ENCODE data around the gene CDH23. TPM values are rescaled to one million over a fixed set of nuclear protein-coding genes. Genes with fewer than 3 reads are reported as not detected.

The CDH23 gene
- total and polyA plus RNA-seq, 12 donors = 1.7 to 20.2 (median 7.8) TPM

DNA sequence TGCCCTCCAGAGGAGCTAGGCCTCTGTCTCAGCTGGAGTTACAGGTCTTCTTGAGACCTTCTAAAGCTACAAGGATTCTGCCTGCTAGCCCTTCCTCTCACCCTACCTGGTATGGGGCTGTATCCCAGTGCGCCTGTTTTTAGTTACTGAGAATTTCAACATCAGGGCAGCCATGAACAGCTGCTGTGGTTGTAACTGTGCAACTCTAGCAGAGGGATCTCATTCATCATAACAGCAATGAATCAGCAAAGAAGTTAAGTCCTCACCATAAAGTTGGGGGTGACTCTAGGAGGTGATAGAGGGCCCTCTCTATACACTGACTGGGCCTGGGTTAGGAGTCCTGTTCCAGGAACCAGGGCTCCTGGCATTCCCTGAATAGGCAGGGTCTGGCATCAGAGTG, 14.0 kb upstream of the CDH23 start:
- H3K4me3 ChIP-seq = no peak overlapping the region
- TF ChIP-seq POLR2A (IDR thresholded peaks at IDR 0.05) = no peak
- TF ChIP-seq, protein P1, sequence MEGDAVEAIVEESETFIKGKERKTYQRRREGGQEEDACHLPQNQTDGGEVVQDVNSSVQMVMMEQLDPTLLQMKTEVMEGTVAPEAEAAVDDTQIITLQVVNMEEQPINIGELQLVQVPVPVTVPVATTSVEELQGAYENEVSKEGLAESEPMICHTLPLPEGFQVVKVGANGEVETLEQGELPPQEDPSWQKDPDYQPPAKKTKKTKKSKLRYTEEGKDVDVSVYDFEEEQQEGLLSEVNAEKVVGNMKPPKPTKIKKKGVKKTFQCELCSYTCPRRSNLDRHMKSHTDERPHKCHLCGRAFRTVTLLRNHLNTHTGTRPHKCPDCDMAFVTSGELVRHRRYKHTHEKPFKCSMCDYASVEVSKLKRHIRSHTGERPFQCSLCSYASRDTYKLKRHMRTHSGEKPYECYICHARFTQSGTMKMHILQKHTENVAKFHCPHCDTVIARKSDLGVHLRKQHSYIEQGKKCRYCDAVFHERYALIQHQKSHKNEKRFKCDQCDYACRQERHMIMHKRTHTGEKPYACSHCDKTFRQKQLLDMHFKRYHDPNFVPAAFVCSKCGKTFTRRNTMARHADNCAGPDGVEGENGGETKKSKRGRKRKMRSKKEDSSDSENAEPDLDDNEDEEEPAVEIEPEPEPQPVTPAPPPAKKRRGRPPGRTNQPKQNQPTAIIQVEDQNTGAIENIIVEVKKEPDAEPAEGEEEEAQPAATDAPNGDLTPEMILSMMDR (IDR thresholded peaks at IDR 0.05) = no peak
- intact Hi-C loops (cut with DNase I) = loop anchor here (5.0 to 10.0 kb wide), 4 partner anchors 65 to 432 kb away; partner anchors contain the start of gene SLC29A3 (in 1 of the 2)
- no peak overlapping the region for H3K27ac ChIP-seq
- no peaks in the 10 kb centered on the region for H3K36me3 ChIP-seq (replicated peaks in 1 of 2)
- 72 to 100% (median 84%) methylated on average over 1 of the region's 1 CpG for WGBS, 4 donors
- no peaks in the 10 kb centered on the region for H3K27me3 ChIP-seq
- H3K4me1 ChIP-seq (replicated peaks in 1 of 2) = peaks cover 0 to under 1% of the 10 kb centered on the region in 2 donors
- no peaks in the 10 kb centered on the region for H3K9me3 ChIP-seq (replicated peaks in 1 of 3)
- DNase-seq = no peak

DNA sequence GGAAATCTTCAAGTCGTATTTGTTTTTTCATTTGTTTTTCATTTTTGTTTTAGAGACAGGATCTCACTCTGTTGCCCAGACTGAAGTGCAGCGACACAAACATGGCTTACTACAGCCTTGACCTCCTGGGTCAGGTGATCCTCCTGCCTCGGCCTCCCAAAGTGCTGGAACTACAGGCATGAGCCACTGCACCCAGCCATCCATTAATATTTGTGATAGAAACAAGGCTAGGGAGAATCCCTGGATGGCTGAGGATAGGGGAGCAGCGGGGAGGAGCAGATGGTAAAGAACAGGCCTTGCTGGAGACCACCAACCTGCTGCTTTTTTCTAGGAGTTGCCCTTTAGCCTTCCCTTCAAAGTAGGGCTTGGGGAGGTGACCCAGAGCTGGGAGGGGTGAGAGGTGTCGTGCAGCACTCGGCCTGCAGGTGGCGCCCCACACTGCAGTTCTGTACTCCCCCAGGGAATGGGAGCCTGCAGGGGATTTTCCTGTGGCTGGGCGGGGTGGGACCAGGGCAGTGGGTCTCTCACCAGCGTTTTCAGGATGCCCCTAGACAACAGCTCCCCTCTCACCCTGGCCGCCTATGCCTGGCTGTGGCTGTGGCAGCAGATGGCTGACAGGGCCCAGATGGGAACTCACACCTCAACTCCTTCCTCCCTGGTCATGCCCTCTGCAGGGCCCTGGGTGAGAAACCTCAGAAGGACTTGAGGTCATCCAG, 12.6 kb upstream of the CDH23 start:
- Histone ChIP-seq H3K4me1 (replicated peaks in 1 of 2) (no peaks in the 10 kb centered on the region), H3K9me3 (replicated peaks in 1 of 3) (no peaks in the 10 kb centered on the region), H3K27me3 (no peaks in the 10 kb centered on the region), H3K4me3 (no peak overlapping the region), H3K36me3 (replicated peaks in 1 of 2) (no peaks in the 10 kb centered on the region), H3K27ac (no peak overlapping the region)
- intact Hi-C loops (cut with DNase I) = loop anchor here (5.0 to 10.0 kb wide), 4 partner anchors 67 to 431 kb away; partner anchors contain the start of gene SLC29A3 (in 1 of the 2)
- 21 to 39% (median 24%) methylated on average over 9 to 10 of the region's 10 CpGs for WGBS, 4 donors
- DNase-seq = peak; percentile 49 to 84 (median 73)
- TF ChIP-seq POLR2A (IDR thresholded peaks at IDR 0.05) = no peak
- TF ChIP-seq, protein P1 (IDR thresholded peaks at IDR 0.05) = peak; percentile 78 to 94 (median 90)

DNA sequence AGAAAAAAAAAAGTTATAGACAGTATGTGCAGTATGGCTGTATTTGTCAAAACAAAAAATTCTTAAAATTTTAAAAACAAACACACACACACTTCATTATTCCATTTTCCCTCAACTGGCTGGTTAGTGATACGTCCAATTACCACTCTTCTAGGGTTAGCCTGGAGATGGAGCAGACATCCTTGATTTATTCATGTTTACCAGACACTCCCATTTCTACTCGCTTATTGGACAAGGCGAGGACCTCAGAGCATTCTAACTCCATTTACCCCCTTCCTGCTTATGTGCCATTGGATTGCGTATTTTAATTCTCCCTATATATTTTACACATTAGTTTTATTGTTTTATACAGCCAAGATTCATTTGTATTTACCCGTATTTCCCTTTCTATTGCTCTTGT, 8.5 kb upstream of the CDH23 start:
- 79 to 86% (median 82%) methylated on average over 5 of the region's 5 CpGs for WGBS, 4 donors
- no peak overlapping the region for H3K27ac ChIP-seq
- no peaks in the 10 kb centered on the region for H3K4me1 ChIP-seq (replicated peaks in 1 of 2)
- H3K9me3 ChIP-seq (replicated peaks in 1 of 3) = no peaks in the 10 kb centered on the region
- intact Hi-C loops (cut with DNase I) = loop anchor here (10.0 kb wide), 3 partner anchors 217 to 427 kb away; no protein-coding TSS in a partner anchor
- no peaks in the 10 kb centered on the region for H3K27me3 ChIP-seq
- DNase-seq = no peak
- TF ChIP-seq POLR2A (IDR thresholded peaks at IDR 0.05) = no peak
- TF ChIP-seq, protein P1 (IDR thresholded peaks at IDR 0.05) = no peak
- H3K4me3 ChIP-seq = no peak overlapping the region
- no peaks in the 10 kb centered on the region for H3K36me3 ChIP-seq (replicated peaks in 1 of 2)

DNA sequence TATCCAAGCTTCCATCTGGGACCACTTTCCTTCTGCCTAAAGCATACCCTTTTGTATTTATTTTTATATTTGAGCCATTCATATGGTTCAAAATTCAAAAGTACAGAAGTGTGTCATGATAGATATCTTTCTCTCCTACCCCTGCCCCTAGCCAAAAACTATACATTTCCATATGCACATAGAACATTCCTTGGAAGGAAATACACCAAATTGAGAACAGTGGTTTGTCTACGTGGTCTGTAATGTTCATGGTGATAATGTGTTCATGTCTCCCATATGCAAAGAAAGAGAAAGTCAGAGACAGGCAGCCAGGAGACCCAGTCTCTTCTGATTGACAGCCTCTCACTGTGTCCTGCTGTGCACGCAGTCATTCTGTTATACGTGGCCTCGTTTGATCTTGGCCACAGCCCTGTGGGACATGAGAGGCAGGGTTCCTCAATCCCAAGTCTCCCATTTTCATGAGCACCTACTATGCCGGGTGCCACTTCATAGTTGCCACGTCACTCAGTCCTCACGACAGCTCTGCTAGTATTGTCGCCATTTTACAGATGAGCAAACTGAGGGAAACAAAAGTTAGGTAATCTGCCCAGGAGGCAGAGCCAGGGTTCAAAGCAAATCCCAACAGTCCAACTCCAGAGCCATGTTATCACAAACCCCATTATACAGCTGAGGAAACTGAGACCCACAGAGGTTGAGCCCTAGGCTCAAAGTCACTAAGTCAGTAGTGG, 8.0 kb upstream of the CDH23 start:
- no peak for DNase-seq
- Histone ChIP-seq H3K27ac (no peak overlapping the region), H3K4me3 (no peak overlapping the region), H3K27me3 (no peaks in the 10 kb centered on the region), H3K36me3 (replicated peaks in 1 of 2) (no peaks in the 10 kb centered on the region), H3K9me3 (replicated peaks in 1 of 3) (no peaks in the 10 kb centered on the region), H3K4me1 (replicated peaks in 1 of 2) (no peaks in the 10 kb centered on the region)
- WGBS, 4 donors = 75 to 84% (median 82%) methylated on average over 8 of the region's 8 CpGs
- TF ChIP-seq, protein P1 (IDR thresholded peaks at IDR 0.05) = no peak
- intact Hi-C loops (cut with DNase I) = loop anchor here (10.0 kb wide), 3 partner anchors 216 to 426 kb away; no protein-coding TSS in a partner anchor

Data from adrenal gland (tissue), 12 donors.